Mesenchymal stem cell (in vitro differentiated cells and primary cell): ENCODE measurements around the gene GOT2.

Source experiments
- DNase-seq: peaks from one replicate; pipeline ENCODE4 v3.0.0-alpha.2; 2013
- H2AFZ ChIP-seq: one replicate; pipeline ENCODE4 v1.6.1; 2013; ENCODE audit warnings: low read depth, mild to moderate bottlenecking, control low read depth, inconsistent platforms, low read length, moderate library complexity
- H2AK5ac ChIP-seq: 2 replicates; pipeline ENCODE4 v1.6.1; 2013; ENCODE audit warnings: low read length, moderate library complexity, mild to moderate bottlenecking, inconsistent platforms; ENCODE audit not compliant: severe bottlenecking
- H2BK120ac ChIP-seq: one replicate; pipeline ENCODE4 v1.6.1; 2013; ENCODE audit warnings: low read depth, mild to moderate bottlenecking, inconsistent platforms, low read length, moderate library complexity
- H2BK12ac ChIP-seq, 2 experiments: one replicate each; pipeline ENCODE4 v1.6.1; 2013; ENCODE audit warnings: inconsistent platforms in 2 of 2, low read length in 2 of 2, mild to moderate bottlenecking in 2 of 2, moderate library complexity in 2 of 2, control low read depth in 1 of 2
- H2BK15ac ChIP-seq: one replicate; pipeline ENCODE4 v1.6.1; 2013; ENCODE audit warnings: mild to moderate bottlenecking, low read depth, inconsistent platforms; ENCODE audit not compliant: poor library complexity, severe bottlenecking
- H2BK5ac ChIP-seq: 2 replicates; pipeline ENCODE4 v1.6.1; 2013; ENCODE audit warnings: low read depth, mild to moderate bottlenecking, low read length, control low read depth, inconsistent platforms; ENCODE audit not compliant: poor library complexity, severe bottlenecking
- H3K14ac ChIP-seq, 2 experiments: one replicate each; pipeline ENCODE4 v1.6.1; 2013; ENCODE audit warnings: inconsistent platforms in 2 of 2, low read length in 2 of 2, control low read depth in 1 of 2, mild to moderate bottlenecking in 1 of 2, moderate library complexity in 1 of 2
- H3K18ac ChIP-seq, 2 experiments: one replicate each; pipeline ENCODE4 v1.6.1; 2013; ENCODE audit warnings: inconsistent platforms in 2 of 2, low read length in 2 of 2, control low read depth in 1 of 2, low read depth in 1 of 2, mild to moderate bottlenecking in 1 of 2
- H3K23ac ChIP-seq, 2 experiments: one replicate each; pipeline ENCODE4 v1.6.1; 2013; ENCODE audit warnings: inconsistent platforms in 2 of 2, low read length in 2 of 2, mild to moderate bottlenecking in 2 of 2, moderate library complexity in 2 of 2, control low read depth in 1 of 2
- H3K27ac ChIP-seq: 2 replicates; pipeline ENCODE4 v1.5.1; 2013; ENCODE audit warnings: mild to moderate bottlenecking, moderate library complexity, low read length, control low read depth, inconsistent platforms; ENCODE audit not compliant: poor library complexity, severe bottlenecking
- H3K27me3 ChIP-seq, 2 experiments: 2 replicates each; pipeline versions ENCODE4 v1.6.1 to v1.7.0; 2013; ENCODE audit warnings: low read length in 2 of 2, mild to moderate bottlenecking in 2 of 2, moderate library complexity in 2 of 2, control low read depth in 1 of 2, inconsistent platforms in 1 of 2; ENCODE audit not compliant: control insufficient read depth in 1 of 2, insufficient read depth in 1 of 2
- H3K36me3 ChIP-seq, 2 experiments: 2 replicates each; pipeline versions ENCODE4 v1.6.1 to v1.7.0; 2013; ENCODE audit warnings: low read length in 2 of 2, control low read depth in 1 of 2, inconsistent platforms in 1 of 2, low read depth in 1 of 2, mild to moderate bottlenecking in 1 of 2; ENCODE audit not compliant: insufficient read depth in 2 of 2, control insufficient read depth in 1 of 2
- H3K4ac ChIP-seq, 2 experiments: one replicate each; pipeline ENCODE4 v1.6.1; 2013; ENCODE audit warnings: inconsistent platforms in 2 of 2, low read length in 2 of 2, mild to moderate bottlenecking in 2 of 2, moderate library complexity in 2 of 2, control low read depth in 1 of 2, low read depth in 1 of 2
- H3K4me1 ChIP-seq: 2 replicates; pipeline ENCODE4 v1.6.1; 2013; ENCODE audit warnings: low read depth, low read length, control low read depth; ENCODE audit not compliant: control insufficient read depth, insufficient read depth
- H3K4me2 ChIP-seq: 2 replicates; pipeline ENCODE4 v1.6.1; 2013; ENCODE audit warnings: low read length, mild to moderate bottlenecking, inconsistent platforms; ENCODE audit not compliant: poor library complexity, severe bottlenecking
- H3K4me3 ChIP-seq, 2 experiments: 2 replicates each; pipeline versions ENCODE4 v1.5.1 to v1.7.0; 2013; ENCODE audit warnings: low read length in 2 of 2, mild to moderate bottlenecking in 2 of 2, control low read depth in 1 of 2, low read depth in 1 of 2; ENCODE audit not compliant: insufficient read depth in 1 of 2
- H3K79me1 ChIP-seq: replicated peaks from 2 replicates; pipeline ENCODE4 v1.6.1; 2013; ENCODE audit warnings: mild to moderate bottlenecking, control low read depth, low read length, inconsistent platforms; ENCODE audit not compliant: poor library complexity, severe bottlenecking
- H3K9ac ChIP-seq: 2 replicates; pipeline ENCODE4 v1.7.0; 2013; ENCODE audit warnings: mild to moderate bottlenecking, low read length, moderate library complexity
- H3K9me3 ChIP-seq: 2 replicates; pipeline ENCODE4 v1.7.0; 2013; ENCODE audit warnings: mild to moderate bottlenecking, low read length; ENCODE audit not compliant: control insufficient read depth
- H4K8ac ChIP-seq: one replicate; pipeline ENCODE4 v1.6.1; 2013; ENCODE audit warnings: inconsistent platforms, mild to moderate bottlenecking, low read length, moderate library complexity
- H4K91ac ChIP-seq: one replicate; pipeline ENCODE4 v1.6.1; 2013; ENCODE audit warnings: mild to moderate bottlenecking, low read length, inconsistent platforms
- WGBS: methylation state at CpG from one replicate; pipeline ENCODE4 v1.1.7; 2013; ENCODE audit warnings: mixed read lengths; 5-methylcytosine and 5-hydroxymethylcytosine counted together

GOT2 gene

DNA sequence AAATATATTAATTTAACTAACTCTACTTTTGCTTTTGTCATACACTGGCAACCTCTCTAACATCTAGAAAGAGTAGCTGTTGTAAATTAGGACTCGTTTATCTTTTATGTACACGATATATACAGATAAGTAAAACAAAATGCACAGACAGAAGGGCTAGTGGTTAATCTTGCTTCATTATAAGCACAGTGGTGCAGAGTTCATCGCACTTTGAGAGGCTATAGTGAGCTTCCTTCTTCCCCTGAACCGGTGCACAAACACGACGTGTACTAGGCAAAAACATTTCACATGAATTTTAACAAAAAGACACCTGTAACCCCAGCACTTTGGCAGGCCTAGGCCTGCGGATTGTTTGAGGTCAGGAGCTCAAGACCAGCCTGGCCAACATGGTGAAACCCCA lies 10.4 kb upstream of the GOT2 start:
- H3K36me3 ChIP-seq, result no peaks in the 10 kb centered on the region
- no peak overlapping the region for H3K4me2 ChIP-seq
- no peak overlapping the region for H3K27ac ChIP-seq
- no peaks in the 10 kb centered on the region for H3K4me1 ChIP-seq
- H2BK15ac ChIP-seq, result no peak overlapping the region
- H3K4me3 ChIP-seq, result no peak overlapping the region
- H3K79me1 ChIP-seq, result no peaks in the 10 kb centered on the region
- no peak overlapping the region for H2BK12ac ChIP-seq
- no peak overlapping the region for H3K14ac ChIP-seq
- no peak overlapping the region for H4K8ac ChIP-seq
- H3K18ac ChIP-seq, result no peak overlapping the region
- no peak overlapping the region for H3K4ac ChIP-seq
- 85% methylated on average over 4 of the region's 7 CpGs for WGBS
- DNase-seq, result no peak
- no peaks in the 10 kb centered on the region for H3K27me3 ChIP-seq
- H3K23ac ChIP-seq, result no peak overlapping the region
- H2AK5ac ChIP-seq, result no peak overlapping the region
- H2AFZ ChIP-seq, result no peak overlapping the region
- no peak overlapping the region for H3K9ac ChIP-seq
- no peaks in the 10 kb centered on the region for H3K9me3 ChIP-seq
- H4K91ac ChIP-seq, result no peak overlapping the region
- no peak overlapping the region for H2BK120ac ChIP-seq
- H2BK5ac ChIP-seq, result no peak overlapping the region

DNA sequence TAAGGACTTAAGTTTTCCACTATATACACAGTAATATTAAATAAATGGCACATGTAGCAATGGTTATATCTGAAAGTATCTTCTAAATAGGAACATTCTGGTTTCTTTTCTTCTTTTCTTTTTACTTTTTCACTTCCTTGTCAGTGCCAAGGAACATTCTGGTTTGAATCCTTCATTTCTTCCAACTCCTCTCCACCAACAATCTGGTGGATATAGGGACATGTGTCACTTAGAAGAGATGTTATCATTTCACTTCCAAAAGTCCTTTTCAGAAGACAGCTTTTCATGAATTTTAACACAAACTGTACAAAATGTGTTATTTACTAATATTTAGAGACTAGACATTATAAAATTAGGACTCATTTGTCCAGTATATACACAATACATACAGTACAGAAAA lies 7.9 kb upstream of the GOT2 start:
- H3K79me1 ChIP-seq, result no peaks in the 10 kb centered on the region
- no peak overlapping the region for H3K27ac ChIP-seq
- DNase-seq, result no peak
- no peaks in the 10 kb centered on the region for H3K36me3 ChIP-seq
- H3K4ac ChIP-seq, result no peak overlapping the region
- no peak overlapping the region for H2AFZ ChIP-seq
- peaks cover 3 to 4% of the 10 kb centered on the region in 2 experiments for H3K27me3 ChIP-seq
- no peak overlapping the region for H3K4me3 ChIP-seq
- H2BK15ac ChIP-seq, result no peak overlapping the region
- no peak overlapping the region for H3K9ac ChIP-seq
- H4K8ac ChIP-seq, result no peak overlapping the region
- H2BK120ac ChIP-seq, result no peak overlapping the region
- H2BK5ac ChIP-seq, result no peak overlapping the region
- H3K4me2 ChIP-seq, result no peak overlapping the region
- H3K14ac ChIP-seq, result no peak overlapping the region
- no peak overlapping the region for H4K91ac ChIP-seq
- no peak overlapping the region for H2BK12ac ChIP-seq
- H3K4me1 ChIP-seq, result no peaks in the 10 kb centered on the region
- H2AK5ac ChIP-seq, result no peak overlapping the region
- H3K23ac ChIP-seq, result no peak overlapping the region
- no peak overlapping the region for H3K18ac ChIP-seq
- no peaks in the 10 kb centered on the region for H3K9me3 ChIP-seq

DNA sequence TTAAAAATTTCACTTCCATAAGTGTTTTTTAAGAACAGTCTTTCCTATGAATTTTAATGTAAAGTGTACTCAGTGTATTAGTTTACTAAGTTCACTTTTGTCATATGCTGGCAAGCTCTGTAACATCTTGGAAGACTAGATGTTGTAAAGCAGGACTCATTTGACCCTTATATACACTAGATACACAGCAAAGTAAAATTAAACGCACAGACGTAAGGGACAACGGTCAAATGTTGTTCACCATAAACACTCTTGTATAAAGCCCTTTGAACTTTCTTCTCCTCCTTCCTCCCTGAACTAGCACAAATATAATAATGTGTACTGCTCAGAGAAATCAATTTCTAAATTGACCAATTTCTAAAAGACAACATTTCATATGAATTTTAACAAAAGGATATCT lies 7.0 kb upstream of the GOT2 start:
- Histone ChIP-seq H3K4me1 (no peaks in the 10 kb centered on the region), H2BK15ac (no peak overlapping the region), H2BK5ac (no peak overlapping the region), H3K79me1 (no peaks in the 10 kb centered on the region), H4K91ac (no peak overlapping the region), H3K9me3 (no peaks in the 10 kb centered on the region), H3K4me3 (no peak overlapping the region), H2AFZ (no peak overlapping the region), H3K14ac (no peak overlapping the region), H2BK120ac (no peak overlapping the region), H4K8ac (no peak overlapping the region), H2BK12ac (no peak overlapping the region), H3K36me3 (no peaks in the 10 kb centered on the region), H3K9ac (no peak overlapping the region), H3K23ac (no peak overlapping the region), H3K4me2 (no peak overlapping the region), H2AK5ac (no peak overlapping the region), H3K18ac (no peak overlapping the region), H3K27ac (no peak overlapping the region), H3K27me3 (peaks cover 3 to 4% of the 10 kb centered on the region in 2 experiments), H3K4ac (no peak overlapping the region)
- 98% methylated on average over 3 of the region's 3 CpGs for WGBS
- DNase-seq, result no peak

DNA sequence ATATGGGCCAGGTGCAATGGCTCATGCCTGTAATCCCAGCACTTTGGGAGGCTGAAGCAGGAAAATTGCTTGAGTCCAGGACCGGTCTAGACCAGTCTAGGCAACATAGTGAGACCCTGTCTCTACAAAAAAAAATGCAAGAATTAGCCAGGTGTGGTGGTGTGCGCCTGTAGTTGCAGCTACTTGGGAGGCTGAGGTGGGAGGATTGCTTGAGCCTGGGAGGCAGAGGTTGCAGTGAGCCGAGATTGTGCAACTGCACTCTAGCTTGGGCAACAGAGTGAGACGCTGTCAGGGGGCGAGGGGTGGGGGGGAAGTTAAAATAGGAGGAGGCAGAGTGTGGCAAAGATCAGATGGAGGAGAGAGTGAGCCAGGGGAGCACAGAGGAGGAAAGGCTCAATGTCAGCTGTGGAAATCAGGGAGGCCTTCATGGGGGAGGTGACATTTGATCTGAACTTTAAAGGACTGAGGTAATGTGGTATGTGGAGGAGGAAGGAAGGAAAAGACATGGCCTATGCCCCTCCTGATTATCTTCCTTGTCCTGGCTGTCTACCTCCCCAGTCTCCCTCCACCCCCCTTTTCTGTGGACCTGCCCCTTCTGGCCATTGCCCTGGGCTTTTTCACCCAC lies 4.7 kb upstream of the GOT2 start:
- no peak overlapping the region for H2BK15ac ChIP-seq
- H3K18ac ChIP-seq, result no peak overlapping the region
- H2AFZ ChIP-seq, result no peak overlapping the region
- H3K4me2 ChIP-seq, result no peak overlapping the region
- H3K27ac ChIP-seq, result no peak overlapping the region
- H3K14ac ChIP-seq, result no peak overlapping the region
- no peak overlapping the region for H3K9ac ChIP-seq
- no peak overlapping the region for H3K23ac ChIP-seq
- no peak overlapping the region for H2BK12ac ChIP-seq
- H3K4ac ChIP-seq, result no peak overlapping the region
- H4K8ac ChIP-seq, result no peak overlapping the region
- peaks cover 3 to 4% of the 10 kb centered on the region in 2 experiments for H3K27me3 ChIP-seq
- H3K4me1 ChIP-seq, result peaks cover 2% of the 10 kb centered on the region
- H2BK120ac ChIP-seq, result no peak overlapping the region
- WGBS, result 81% methylated on average over 5 of the region's 5 CpGs
- H3K4me3 ChIP-seq, result no peak overlapping the region
- no peak for DNase-seq
- H2BK5ac ChIP-seq, result no peak overlapping the region
- H3K36me3 ChIP-seq, result no peaks in the 10 kb centered on the region
- H3K9me3 ChIP-seq, result no peaks in the 10 kb centered on the region
- no peaks in the 10 kb centered on the region for H3K79me1 ChIP-seq
- H4K91ac ChIP-seq, result no peak overlapping the region
- no peak overlapping the region for H2AK5ac ChIP-seq
